AG10803 (cell line): ENCODE measurements around the gene MDM1.

Experiments used
- DNase-seq: peaks from one replicate; pipeline ENCODE4 v3.0.0; 2010; ENCODE audit warnings: low read depth
- H3K4me3 ChIP-seq: 2 replicates; pipeline ENCODE4 v1.5.1; 2011; ENCODE audit warnings: mild to moderate bottlenecking, low read length, control low read depth
- CTCF ChIP-seq: conservative IDR thresholded peaks from 2 replicates; pipeline ENCODE4 v1.5.1; 2011; ENCODE audit warnings: mild to moderate bottlenecking, low read length, control low read depth, inconsistent platforms

The MDM1 gene

GRCh38 chr12:68354977-68355541 is 22.9 kb upstream of the MDM1 start:
- H3K4me3 ChIP-seq = no peak overlapping the region
- TF ChIP-seq CTCF = no peak
- no peak for DNase-seq

DNA sequence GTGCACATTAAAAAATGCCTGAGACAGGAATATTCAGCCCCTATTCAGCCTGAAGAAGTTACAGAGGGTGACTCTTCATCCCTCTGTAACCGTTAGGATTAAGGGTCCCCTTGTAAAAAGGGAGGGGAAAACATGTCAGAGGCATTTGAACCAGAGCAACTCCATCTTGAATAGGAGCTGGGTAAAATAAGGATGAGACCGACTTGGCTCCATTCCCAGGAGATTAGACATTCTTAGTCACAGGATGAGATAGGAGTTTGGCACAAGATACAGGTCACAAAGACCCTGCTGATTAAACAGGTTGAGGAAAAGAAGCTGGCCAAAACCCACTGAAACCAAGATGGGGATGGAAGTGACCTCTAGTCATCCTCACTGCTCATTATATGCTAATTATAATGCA is 19.9 kb upstream of the MDM1 start:
- no peak for DNase-seq
- no peak for TF ChIP-seq CTCF
- no peak overlapping the region for H3K4me3 ChIP-seq

DNA sequence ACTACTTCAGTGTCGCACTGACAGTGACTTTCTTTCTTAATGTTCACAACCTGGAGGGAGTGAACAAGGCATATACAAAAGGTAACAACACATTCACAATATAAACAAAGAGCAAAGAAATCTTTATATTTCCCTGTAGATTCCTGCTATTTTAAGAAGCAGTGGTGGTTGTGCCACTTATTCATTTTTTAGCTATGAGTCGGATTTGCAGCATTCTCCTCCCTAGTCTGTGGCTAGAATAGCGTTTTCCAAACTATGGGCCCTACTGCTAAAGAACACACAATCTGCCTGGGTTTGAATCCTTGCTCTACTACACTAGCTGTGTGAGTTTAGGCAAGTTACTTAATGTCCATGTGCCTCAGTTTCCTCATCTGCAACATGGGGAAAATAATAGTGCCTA is 18.6 kb upstream of the MDM1 start:
- DNase-seq = peak; percentile 72
- TF ChIP-seq CTCF = no peak
- H3K4me3 ChIP-seq = no peak overlapping the region

- no peak for TF ChIP-seq CTCF
- DNase-seq = no peak
- H3K4me3 ChIP-seq = no peak overlapping the region
Measured at GRCh38 chr12:68349921-68350606, 17.9 kb upstream of the MDM1 start.

DNA sequence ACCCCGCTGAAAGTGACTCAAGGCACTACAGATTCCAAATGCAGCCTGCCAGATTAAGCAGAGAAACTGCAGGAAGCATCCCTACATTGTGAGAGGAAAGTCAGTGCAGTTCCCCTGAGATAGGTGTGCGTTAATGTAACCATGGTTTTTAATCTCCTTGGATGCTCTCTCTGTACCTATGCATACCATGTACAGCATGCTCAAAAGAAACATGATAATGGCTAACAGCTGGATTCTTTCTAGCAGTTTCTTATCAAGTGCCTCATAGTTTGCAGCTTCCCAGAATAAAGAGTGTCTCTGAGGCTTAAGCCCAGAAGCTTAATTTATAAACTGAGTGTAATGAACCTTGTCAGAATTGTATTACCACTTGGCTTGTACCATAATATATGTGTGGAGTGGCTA is 17.1 kb upstream of the MDM1 start:
- TF ChIP-seq CTCF = no peak
- H3K4me3 ChIP-seq = no peak overlapping the region
- DNase-seq = no peak

DNA sequence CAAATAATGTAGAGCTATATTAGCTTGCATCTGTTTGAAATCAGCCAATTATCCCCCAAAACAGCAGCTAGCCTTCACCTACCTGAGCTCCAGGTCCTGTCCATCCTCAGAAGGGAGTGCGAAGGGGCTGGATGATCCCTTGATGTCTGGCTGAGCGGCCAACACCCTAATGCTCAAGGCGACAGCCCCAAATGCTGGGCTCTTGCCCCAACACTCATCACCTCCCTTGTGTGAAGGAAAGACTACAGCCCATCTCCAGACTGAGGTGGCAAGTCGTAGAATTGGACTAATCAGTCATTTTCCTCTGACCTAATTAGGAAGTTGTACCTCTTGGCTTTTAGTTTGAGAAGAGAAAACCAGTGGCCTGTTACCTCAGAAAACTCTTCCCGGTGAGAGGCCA is 16.3 kb upstream of the MDM1 start:
- TF ChIP-seq CTCF = no peak
- no peak overlapping the region for H3K4me3 ChIP-seq
- no peak for DNase-seq

DNA sequence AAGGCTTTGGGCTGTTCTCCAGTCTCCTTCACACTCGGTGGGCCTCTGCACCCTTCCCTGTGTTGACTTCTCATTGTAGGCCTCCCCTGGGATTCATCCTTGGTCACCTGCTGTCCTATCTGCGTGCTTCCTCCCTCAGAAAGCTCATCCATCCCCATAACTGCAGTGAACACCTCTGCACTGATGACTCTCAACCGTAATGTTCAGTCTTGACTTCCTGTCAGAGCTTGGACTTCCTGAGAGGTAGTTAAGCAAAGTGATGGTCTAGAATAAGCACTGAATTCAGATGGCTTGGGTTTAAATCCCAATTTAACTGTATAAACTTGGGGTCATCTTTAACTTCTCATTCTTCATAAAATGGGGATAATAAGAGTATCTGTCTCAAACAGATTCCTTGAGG is 13.6 kb upstream of the MDM1 start:
- TF ChIP-seq CTCF = no peak
- no peak for DNase-seq
- no peak overlapping the region for H3K4me3 ChIP-seq
